Amniotic epithelial cell (primary cell): Measurements from ENCODE around the gene ZNF48.

Experiments
- DNase-seq: peaks from one replicate; pipeline ENCODE4 v3.0.0-alpha.2; 2010; ENCODE audit warnings: low read depth

The ZNF48 gene

GRCh38 chr16:30407804-30408534 is 12.7 kb downstream of the ZNF48 start:
- no peak for DNase-seq

- DNase-seq = peak; percentile 73
Measured at GRCh38 chr16:30409125-30410060, 14.2 kb downstream of the ZNF48 start.

- DNase-seq = no peak
Measured at GRCh38 chr16:30413112-30413806, 18.0 kb downstream of the ZNF48 start.

- no peak for DNase-seq
Measured at GRCh38 chr16:30414159-30414558, 18.9 kb downstream of the ZNF48 start.

GRCh38 chr16:30416047-30416603 is 20.9 kb downstream of the ZNF48 start:
- no peak for DNase-seq

GRCh38 chr16:30416624-30417528 is 21.7 kb downstream of the ZNF48 start:
- DNase-seq = no peak

GRCh38 chr16:30417529-30418349 is 22.5 kb downstream of the ZNF48 start:
- DNase-seq = peak; percentile 91

GRCh38 chr16:30418350-30419181 is 23.3 kb downstream of the ZNF48 start:
- DNase-seq = peak; percentile 41

- no peak for DNase-seq
Measured at GRCh38 chr16:30421010-30421409, 25.8 kb downstream of the ZNF48 start.

- no peak for DNase-seq
Measured at GRCh38 chr16:30428055-30428454, 32.8 kb downstream of the ZNF48 start.

GRCh38 chr16:30429418-30429677 is 34.1 kb downstream of the ZNF48 start:
- no peak for DNase-seq

- DNase-seq = peak; percentile 100
Measured at GRCh38 chr16:30429678-30430427, 34.6 kb downstream of the ZNF48 start, which contains the start of gene DCTPP1. TSS of gene DCTPP1 (minus strand) at chr16:30430030. CDS start at chr16:30429980, 50 bp downstream.

GRCh38 chr16:30430428-30430970 is 35.3 kb downstream of the ZNF48 start:
- no peak for DNase-seq

GRCh38 chr16:30434852-30435251 is 39.6 kb downstream of the ZNF48 start:
- DNase-seq = no peak

GRCh38 chr16:30437511-30438046 is 42.4 kb downstream of the ZNF48 start:
- no peak for DNase-seq

- DNase-seq = no peak
Measured at GRCh38 chr16:30438835-30439234, 43.6 kb downstream of the ZNF48 start.

- no peak for DNase-seq
Measured at GRCh38 chr16:30439720-30440348, 44.6 kb downstream of the ZNF48 start.

GRCh38 chr16:30443631-30444030 is 48.4 kb downstream of the ZNF48 start:
- no peak for DNase-seq
